Measurements from ENCODE around the gene SLC22A2.

SLC22A2 gene

DNA sequence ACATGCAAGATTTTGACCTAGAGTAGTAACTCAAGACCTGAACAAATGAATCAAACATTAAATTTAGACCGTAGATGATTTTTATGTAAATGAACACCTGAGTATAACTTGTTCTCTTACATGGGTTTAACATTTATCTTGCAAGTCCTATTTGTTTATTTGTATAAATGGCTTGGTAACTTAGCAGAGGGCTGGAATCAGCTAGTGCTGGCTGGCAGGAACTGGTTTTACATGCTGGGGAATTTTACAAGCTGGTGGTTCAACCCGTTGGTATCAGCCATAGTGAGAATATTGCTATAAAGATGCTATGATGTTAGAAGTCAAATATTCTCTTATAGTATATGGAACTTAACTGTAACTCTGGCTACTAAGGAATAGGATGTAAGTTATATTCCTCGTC, 8.9 kb downstream of the SLC22A2 start:
- H3K4me3 ChIP-seq (ENCODE audit: low read depth, low read length): no peak overlapping the region
- TF ChIP-seq, protein P1, sequence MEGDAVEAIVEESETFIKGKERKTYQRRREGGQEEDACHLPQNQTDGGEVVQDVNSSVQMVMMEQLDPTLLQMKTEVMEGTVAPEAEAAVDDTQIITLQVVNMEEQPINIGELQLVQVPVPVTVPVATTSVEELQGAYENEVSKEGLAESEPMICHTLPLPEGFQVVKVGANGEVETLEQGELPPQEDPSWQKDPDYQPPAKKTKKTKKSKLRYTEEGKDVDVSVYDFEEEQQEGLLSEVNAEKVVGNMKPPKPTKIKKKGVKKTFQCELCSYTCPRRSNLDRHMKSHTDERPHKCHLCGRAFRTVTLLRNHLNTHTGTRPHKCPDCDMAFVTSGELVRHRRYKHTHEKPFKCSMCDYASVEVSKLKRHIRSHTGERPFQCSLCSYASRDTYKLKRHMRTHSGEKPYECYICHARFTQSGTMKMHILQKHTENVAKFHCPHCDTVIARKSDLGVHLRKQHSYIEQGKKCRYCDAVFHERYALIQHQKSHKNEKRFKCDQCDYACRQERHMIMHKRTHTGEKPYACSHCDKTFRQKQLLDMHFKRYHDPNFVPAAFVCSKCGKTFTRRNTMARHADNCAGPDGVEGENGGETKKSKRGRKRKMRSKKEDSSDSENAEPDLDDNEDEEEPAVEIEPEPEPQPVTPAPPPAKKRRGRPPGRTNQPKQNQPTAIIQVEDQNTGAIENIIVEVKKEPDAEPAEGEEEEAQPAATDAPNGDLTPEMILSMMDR (IDR thresholded peaks at IDR 0.05; ENCODE audit: low read depth, low read length): no peak

DNA sequence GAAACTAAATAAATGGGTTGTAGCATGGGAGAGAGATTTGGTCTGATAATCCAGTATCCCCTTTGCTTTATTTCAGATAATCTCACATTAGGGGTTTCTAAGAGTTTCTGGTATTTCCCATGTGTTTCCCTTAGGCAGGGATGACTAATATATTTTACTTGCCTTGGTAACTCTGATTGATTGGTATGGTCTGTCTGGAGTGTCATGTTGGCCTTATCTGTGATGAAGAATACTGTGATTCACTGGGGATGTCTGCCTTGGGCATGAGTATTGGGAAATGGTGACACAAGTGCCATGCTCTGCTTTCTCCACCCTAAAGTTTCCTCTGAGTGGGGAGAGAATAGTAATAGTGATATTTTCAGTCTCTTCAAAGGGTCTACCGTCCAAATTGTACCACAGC, 10.1 kb downstream of the SLC22A2 start:
- H3K4me3 ChIP-seq (ENCODE audit: low read depth, low read length): no peak overlapping the region
- TF ChIP-seq, protein P1 (IDR thresholded peaks at IDR 0.05; ENCODE audit: low read depth, low read length): no peak

DNA sequence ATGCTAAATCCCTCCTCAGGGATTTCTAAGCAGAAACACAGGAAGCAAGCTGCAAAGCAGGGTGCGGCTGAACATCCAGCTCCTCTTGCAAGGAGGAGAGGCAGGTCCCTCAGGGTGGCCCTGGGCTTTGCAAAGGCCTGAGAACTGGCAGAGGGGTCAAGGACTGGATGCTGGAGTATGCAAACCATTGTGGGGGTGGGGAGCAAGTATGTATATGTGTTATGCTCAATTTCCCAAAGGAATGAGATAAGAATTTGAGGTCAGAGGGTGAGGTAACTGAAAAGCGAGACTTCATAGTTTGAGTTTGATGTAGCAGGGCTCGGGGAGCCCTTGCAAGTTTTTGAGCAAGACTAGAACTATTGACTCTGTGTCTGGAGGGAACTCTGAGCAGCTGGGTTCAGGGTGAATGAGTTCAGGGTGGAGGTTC, 11.2 kb downstream of the SLC22A2 start:
- TF ChIP-seq, protein P1 (IDR thresholded peaks at IDR 0.05; ENCODE audit: low read depth, low read length): no peak
- no peak overlapping the region for H3K4me3 ChIP-seq (ENCODE audit: low read depth, low read length)

DNA sequence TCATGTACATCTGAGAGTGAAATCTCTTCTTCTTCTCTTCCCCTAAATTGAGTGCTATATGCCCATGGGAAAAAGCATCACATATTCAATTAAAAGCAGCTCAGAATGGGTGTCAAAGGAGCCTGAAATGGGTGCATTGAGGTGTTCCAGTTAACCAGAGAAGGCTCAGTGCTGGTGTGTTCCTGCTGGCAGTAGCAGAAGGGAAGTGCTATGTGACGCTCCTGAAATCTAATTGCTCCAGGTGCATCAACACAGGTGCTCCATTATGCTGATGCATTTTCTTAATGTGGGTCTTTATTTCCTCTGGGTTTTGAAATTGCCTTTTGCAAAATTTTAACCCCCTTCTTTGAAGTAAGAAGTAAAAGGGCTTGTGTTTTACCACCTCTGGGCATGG, 17.9 kb downstream of the SLC22A2 start:
- TF ChIP-seq, protein P1 (IDR thresholded peaks at IDR 0.05; ENCODE audit: low read depth, low read length): no peak
- H3K4me3 ChIP-seq (ENCODE audit: low read depth, low read length): no peak overlapping the region

DNA sequence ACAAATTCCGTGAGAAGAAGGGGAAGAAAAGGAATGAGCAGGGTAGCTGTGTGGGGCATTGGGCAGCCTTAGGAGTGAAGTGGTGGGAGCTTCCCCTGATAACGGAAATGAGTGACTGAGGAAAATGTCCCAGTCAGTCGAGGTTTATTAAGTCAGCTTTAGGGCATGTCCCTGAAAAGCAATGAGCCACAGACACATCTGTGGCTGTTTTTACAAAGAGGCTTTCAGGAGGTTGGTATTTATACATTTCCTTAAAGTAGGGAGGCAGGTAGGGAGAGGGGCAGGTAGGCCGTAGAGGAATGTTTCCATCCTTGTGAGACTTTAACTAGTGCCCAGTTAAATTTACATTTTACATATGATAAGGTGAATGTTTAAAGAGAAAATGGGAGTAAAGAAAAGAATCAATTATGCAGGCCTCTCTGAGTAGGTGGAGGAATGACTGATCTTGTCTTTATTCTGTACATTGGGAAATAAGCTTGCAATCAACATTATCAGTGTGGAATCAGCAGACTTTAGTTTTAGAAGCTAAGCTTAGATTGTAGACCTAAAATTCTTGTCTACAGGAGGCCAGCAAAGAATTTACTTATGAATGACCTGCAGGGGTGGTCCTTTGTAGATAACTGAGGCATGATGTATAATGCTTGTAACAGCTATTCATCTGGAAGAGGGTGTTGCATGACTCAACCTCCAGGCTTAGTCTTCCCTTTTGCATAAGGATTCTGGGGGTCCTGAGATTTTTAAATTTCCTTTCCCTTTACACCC, 18.5 kb downstream of the SLC22A2 start:
- TF ChIP-seq, protein P1 (IDR thresholded peaks at IDR 0.05; ENCODE audit: low read depth, low read length): no peak
- no peak overlapping the region for H3K4me3 ChIP-seq (ENCODE audit: low read depth, low read length)

DNA sequence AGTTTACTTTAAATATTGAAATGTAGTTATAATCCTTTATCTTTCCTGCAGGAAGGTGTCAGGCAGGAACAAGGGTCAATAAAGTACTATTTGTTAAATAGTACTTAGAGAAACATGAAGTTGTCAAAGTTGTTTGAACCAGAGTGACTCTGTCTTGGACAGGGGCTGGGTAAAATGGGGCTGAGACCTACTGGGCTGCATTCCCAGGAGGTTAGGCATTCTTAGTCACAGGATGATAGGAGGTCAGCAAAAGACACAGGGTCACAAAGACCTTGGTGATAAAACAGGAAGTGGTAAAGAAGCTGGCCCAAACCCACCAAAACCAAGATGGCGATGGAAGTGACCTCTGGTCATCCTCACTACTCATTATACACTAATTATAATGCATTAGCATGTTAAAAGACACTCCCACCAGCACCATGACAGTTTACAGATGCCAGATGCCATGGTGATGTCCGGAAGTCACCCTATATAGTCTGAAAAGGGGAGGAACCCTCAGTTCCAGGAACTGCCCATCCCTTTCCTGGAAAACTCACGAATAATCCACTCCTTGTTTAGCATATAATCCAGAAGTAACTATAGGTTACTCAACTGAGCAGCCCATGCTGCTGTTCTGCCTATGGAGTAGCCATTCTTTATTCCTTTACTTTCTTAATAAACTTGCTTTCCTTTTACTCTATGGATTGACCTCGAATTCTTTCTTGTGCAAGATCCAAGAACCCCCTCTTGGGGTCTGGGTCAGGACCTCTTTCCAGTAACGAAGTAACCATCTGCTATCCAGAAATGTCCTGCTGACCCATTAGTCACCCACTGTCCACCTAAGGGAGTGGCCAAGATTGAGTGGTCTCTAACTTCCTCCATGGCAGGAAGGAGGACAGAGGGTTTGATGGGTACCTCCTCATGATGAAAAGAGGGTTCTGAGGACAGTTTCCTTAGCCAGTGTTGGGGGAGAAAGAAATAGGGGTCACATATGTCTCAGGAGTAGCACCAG, 19.6 kb downstream of the SLC22A2 start:
- H3K4me3 ChIP-seq (ENCODE audit: low read depth, low read length): no peak overlapping the region
- TF ChIP-seq, protein P1 (IDR thresholded peaks at IDR 0.05; ENCODE audit: low read depth, low read length): no peak
